GM19395 (cell line): Measurements from ENCODE around the gene EIF6.

ENCODE experiments used
- ATAC-seq: cut with Tn5 transposase; IDR thresholded peaks from one replicate; pipeline ENCODE4 v1.9.1; 2021; ENCODE audit warnings: mild to moderate bottlenecking, moderate library complexity; ENCODE audit not compliant: unreplicated experiment

The EIF6 gene

DNA sequence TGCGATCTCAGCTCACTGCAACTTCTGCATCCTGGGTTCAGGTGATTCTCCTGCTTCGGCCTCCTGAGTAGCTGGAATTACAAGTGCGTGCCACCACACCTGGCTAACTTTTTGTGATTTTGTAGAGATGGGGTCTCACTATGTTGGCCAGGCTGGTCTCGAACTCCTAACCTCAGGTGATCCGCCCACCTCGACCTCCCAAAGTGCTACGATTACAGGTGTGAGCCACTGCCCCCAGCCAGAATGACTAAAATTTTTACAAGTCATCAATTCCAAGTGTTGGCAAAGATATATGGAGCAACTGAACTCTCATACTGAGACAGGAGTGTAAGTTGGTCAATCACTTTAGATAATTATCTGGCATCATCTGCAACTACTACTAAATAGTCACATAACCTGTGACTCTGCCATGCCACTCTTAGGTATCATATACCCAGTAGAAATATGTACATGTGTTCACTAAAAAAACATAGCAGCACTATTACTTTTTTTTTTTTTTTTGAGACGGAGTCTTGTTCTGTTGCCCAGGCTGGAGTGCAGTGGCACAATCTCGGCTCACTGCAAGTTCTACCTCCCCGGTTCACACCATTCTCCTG, 3.0 kb downstream of the EIF6 start:
- ATAC-seq, result no peak

DNA sequence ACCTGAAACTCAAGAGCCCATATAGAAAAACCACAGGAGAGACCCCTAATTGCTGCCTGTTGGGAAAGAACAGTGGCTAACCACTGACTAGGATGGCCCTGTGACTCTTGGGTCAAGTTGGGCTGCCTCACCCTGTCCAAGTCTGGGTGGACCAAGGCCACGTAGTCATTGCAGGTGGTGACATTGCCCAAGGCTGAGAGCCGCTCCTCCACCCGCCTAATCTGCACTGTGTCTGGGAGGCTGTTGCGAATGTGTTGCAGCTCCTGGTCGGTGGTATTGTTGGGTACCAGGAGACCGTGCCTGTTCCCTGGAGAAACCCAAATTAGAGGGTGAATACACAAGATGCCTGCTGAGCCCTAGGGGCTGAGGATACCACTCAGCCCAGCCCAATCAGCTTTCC, 4.0 kb downstream of the EIF6 start:
- ATAC-seq, result no peak

DNA sequence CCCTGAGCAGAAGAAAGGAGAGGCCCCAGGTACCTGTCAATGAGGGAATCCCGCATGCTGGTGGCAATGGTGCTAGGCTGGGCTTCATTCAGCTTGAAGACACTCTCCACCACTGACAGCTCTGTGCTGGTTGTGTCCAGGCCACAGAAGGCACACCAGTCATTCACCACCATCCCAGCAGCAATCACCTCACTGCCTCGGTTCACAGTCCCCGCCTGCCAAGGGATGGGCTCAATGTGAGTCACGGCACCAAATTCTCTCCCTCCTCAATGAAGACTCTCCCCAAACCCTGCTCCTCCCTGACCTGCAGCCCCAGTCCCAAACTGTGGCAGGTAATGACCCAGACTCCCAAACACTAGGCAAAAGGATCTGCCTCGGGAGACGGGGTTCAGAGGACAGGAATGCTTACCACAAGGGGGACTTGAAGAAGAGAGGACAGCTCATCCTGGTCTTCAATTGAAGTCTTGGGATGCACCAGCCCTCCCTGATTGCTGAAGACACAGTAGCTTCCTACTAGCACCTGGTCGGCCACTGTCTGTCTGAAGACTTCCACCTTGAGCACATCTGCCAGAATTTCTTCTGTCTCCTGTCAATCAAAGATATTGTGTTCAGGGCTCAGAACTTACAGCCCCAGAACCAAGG, 4.9 kb downstream of the EIF6 start:
- ATAC-seq, result no peak

DNA sequence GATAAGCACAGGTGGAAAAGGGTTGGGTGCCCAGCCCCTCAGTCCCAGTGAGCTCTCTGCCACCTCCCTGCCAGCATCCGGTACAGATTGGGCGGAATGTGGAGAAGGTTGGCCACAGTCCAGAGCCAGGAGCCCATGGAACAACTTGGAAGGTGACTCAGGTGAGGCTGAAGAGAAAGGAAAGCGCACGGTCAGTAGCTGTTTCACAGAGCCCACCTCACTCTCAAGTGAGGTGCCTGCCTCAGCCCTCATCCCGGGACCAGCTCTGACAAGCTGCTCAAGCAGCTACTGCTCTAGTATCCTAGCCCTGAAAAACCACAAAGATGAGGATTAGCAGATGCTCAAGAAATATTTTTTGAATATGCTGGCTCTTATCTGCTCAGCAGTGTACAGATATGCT, 5.5 kb downstream of the EIF6 start:
- no peak for ATAC-seq

DNA sequence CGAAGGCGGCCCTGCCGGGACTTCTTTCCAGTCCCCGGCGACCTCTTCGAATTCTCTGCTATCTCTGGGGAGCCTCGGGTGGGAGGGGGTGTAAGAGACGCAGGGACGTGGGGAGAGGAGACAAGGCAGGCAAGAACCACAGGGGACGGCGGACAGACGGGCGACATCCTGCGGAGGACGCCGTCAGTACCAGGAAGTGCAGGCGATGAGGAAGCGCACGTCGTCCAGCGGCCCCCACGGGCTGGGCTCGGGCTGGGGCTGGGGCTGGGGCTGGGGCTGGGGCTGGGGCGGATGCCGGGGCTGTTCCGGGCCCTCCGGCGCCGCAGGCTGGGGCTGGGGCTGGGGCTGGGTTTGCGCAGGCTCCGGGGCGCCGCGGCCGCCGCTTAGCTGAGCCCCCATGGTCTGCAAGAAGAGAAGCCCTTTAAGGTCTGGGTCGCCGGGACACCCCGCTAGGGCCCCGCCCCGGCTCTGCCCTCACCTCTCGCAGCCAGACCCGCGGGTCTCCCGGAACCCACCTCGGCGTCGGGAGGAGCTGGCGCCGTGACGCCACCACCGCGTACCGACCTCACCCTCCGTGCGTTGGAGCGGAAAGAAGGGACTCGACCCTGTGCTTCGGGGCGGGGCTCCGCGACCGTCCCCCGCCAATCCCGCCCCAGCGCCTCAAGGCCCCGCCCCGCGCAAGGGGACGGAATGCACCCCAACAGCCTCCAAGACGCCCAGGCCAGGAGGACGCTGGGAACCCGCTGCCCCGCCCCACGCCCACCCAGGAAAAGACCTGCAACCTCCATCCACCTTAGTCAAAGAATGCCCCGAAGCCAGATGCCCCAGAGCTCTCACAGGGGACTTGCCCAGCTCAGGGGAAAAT, 6.8 kb downstream of the EIF6 start, which contains the start of gene MMP24OS:
MMP24OS (minus strand) TSS at position 592 of the 865 bp plus-strand sequence; CDS start at position 399, 193 bp downstream.
- peak; percentile 86 for ATAC-seq

DNA sequence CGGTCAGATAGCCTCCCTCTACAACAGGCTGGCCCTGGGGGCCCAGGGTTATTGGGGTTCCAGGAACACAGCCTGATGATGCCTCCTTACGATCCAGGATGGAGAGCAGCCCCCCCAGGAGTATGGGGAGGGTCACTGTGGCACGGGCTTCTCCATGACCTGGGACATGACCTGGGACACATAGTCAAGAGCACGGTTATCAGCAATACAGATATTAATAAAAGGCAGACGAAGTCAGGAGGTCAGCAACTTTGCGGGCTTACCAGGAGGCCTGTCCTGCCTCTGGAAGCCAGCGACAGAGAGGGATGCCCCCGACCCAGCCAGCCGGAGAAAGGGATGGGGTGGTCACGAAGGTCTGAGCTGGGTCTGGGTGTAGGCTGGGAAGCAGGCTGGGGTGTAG, 7.4 kb downstream of the EIF6 start:
- no peak for ATAC-seq

DNA sequence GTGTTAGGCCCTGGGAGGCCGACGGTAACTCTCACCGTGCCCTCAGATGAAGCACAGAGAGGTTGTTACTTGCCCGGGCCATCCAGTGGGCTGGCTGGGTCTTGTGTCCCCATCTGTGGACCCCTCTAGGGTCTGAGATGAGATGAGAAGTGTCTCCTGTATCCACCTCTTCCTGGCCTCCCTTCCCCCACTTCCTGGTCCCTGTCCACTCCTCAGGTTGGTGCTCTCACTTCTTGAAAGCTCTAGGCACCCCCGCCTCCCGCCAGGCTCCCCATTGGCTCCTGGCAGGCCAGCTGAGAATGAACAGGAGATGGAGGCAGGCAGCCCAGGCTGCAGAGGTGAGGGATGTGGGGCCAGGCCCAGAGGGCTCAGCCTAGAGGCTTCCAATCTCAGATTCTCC, 8.2 kb downstream of the EIF6 start:
- ATAC-seq, result no peak

DNA sequence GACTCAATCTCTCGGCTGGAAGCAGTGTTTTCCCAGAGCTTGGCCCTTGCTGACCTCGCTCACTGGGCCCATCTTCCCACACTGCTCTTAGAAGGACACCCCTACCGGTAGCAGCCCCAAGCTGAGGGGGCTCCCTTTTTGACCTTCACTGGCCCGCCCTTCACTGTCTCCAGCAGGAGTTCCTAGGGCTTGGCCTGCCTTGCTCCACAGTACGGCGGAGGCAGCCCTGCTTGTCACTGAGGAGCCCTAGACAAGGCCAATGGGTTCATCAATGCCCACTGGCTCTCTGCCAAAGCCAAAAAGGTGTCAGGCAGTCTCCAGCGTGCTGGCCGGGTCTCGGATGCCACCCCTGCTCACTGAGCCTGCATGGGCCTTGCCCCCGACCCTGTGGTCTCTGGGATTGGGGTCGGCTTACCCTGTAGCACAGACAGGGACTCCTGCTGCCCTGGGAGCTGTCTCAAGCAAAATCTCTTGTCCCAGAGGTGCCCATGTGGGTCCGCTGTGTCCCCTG, 8.8 kb downstream of the EIF6 start:
- ATAC-seq, result no peak

DNA sequence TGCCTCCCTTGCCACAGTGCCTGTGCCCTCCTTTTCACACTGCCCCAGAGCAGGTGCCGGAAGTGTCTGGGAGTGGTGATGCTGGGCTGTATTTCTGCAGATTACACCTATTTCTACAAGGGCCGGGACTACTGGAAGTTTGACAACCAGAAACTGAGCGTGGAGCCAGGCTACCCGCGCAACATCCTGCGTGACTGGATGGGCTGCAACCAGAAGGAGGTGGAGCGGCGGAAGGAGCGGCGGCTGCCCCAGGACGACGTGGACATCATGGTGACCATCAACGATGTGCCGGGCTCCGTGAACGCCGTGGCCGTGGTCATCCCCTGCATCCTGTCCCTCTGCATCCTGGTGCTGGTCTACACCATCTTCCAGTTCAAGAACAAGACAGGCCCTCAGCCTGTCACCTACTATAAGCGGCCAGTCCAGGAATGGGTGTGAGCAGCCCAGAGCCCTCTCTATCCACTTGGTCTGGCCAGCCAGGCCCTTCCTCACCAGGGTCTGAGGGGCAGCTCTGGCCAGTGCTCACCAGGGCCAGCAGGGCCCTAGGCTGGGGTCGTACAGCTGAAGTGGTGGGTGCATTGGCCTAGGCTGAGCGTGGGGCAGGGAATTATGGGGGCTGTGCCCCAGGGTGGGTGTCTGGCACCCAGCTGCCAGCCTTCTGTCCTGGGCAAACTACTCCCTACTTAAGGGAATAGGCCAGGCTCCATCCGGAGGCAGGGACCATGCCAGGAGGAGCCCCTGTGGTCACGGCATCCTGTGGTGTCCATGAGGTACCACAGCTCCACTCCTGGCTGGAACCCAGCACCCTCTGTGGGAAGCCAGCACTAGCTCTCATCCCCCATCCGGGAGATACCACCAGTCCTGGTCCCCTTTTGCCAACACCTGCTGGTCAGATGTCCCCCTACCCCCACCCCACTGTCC, 10.1 kb downstream of the EIF6 start:
- no peak for ATAC-seq

DNA sequence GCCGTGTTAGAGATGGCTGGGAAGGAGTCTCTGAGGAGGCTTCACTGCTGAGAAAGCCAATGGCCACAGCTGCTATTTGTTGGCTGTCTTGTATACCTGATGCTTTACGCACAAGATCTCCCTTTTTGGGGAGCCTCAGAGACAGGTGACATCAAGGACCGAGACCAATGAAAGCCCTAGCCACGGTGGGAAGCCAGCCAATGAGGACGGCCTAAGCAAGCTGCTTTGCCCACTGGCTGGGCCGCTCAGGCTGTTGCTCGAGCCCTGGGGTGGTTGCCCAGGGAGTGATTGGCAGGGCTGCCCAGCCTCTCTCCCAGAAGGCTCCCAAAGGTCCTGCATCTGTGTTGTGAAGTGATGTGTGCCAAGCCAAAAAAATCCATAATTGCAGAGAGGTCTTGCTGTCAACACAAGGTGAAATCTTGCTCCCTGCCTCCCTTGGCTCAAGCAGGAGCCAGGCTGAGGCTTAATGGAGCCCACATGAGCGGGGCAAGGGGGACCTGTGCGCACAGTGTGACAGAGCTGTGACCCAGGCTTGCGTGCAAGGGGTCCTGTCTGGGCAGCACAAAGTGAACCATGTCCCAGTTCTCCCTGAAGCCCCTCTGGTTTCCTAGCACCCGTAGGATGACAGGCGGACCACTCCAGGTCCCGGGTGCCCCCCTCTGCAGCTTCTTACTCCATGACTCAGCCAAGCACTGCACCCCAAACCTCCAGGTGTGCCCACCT, 11.0 kb downstream of the EIF6 start:
- ATAC-seq, result no peak

DNA sequence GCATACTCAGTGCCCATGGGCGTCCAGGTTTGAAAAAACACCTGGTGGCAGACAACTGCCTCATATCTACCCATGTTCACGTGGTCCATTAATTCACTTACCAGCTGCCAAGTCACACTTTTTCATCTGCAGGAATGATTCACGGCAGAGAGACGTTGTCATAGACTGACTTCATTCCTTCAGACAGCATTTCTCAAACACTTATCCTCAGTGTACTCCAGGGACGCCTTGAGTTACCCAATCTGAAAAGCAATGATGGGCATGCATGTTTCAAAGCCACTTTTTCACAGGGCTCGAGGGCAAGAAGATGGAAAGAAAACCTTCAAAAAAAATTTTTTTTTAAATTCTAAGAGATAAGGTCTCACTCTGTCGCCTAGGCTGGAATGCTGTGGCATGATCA, 12.7 kb downstream of the EIF6 start:
- no peak for ATAC-seq

DNA sequence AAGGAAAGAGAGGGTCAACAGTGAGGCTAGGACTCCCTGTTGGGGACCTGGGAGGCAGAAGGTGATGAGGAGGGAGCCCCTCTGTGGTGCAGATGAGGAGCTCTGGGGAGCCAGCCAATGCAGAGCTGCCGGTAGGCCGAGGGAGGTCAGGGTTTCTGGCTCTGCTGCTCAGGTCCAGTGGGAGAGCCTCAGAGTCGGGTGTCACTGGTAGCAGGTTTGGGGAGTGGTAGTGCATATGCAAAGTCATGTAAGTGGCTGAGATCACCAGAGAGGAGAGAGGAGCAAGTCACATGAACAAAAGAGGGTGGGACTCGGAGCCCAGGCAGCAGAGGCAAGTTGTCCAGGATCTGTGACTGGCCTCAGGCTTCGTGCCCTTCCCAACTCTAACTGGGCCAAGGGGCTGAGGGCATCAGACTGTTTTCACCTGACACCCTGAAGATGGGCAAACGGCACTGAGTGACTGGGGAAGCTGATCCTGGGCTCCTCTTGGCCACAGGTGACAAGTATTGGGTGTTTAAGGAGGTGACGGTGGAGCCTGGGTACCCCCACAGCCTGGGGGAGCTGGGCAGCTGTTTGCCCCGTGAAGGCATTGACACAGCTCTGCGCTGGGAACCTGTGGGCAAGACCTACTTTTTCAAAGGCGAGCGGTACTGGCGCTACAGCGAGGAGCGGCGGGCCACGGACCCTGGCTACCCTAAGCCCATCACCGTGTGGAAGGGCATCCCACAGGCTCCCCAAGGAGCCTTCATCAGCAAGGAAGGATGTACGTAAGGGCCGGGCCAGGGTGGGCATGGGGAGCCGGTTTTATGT, 13.3 kb downstream of the EIF6 start:
- ATAC-seq, result no peak

DNA sequence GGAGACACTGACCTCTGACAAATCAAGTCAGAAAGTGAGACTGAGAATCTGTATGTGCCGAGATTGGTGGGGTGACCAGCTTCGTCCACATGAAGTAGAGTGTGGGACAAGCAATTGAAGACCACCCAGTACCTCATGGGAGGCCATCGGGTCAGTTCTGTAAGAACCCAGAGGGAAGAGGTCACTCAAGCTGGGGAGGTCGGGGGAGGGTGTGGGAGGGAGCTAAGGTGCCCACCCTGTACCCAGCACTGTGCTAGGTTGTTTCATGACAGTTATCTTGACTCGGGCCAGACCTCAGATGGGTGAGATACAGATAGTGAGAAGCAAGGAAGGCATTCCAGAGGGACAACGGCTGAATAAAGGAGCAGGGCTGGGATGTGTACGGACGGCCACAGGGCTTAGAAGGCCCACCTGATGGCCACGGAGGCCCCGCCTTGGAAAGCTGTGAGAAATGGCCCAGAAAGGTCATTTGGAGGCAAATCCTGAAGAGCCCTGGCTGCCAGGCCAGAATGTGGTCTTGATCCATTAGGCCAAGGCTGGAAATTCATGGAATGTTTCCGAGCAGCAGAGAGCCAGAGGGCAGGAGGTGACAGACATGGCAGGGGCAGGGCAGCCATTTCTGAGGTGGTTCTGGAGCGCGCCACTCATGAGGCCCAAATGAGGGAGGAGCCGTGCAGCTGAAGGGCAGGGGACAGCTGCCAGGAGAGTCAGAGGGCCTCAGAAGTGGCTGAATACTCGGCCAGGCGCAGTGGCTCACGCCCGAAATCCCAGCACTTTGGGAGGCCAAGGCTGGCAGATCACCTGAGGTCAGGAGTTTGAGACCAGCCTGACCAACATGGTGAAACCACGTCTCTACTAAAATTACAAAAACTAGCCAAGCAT, 14.3 kb downstream of the EIF6 start:
- no peak for ATAC-seq

DNA sequence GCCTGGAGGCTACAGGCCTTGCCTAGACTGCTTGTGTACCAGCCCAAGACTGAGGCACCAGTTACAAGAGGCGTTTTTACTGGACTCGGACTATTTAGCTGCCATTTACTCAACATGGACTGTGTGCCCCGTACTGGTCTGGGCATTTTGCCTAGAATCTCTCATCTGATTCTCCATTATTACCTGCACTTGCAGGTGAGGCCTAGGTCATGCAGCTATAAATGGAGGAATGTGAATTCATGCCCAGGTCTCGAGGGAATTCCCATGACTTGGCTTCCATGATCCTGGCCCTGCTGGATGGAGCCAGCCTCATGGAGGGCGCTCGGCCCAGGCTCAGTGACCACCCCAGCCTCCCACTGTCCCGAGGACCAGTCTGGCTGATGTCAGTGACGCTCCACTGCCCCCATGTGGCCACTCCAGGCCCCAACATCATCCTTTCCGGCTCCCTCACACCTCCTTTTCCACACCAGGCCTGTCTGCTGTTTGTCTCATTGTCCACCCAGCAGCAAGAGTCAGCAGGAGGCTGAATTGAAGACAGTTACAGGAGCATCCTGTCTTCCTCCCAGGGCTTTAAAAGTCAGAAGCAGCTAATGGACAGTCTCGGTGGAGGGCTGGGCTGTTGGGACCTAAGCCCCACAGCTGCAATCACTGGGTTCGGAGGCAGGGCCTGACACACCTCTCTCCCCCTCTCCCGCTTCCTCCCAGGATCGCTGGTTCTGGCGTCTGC, 15.4 kb downstream of the EIF6 start:
- ATAC-seq, result no peak

DNA sequence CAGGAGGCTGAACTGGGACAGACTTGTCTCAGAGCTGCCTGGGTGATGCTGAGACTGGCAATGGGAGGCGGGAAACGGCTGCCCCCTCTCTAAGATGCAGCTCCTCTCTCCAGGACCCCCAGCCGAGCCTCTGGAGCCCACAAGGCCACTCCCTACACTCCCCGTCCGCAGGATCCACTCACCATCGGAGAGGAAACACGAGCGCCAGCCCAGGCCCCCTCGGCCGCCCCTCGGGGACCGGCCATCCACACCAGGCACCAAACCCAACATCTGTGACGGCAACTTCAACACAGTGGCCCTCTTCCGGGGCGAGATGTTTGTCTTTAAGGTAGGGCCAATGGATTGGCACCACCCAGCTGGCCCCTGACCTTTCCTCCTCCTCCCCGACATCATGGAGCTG, 17.5 kb downstream of the EIF6 start:
- ATAC-seq, result no peak

DNA sequence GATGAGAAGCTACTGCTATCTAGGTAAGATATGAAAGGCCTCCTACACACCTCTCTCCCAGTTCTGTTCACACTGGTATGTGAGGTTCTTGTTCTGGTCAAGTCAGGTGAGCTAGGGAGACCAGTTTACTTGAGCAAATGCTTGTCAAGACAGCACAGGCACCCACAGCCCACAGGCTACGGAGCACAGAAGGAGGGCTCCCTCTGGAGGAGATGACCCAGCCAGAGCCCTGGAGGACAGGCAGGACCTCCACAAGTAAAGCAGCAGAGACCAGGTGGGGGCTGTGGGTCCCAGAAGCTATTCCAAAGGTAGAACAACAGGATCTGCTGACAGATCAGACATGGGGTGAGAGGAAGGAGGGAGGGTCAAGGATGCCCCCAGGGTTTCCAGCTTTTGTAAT, 19.8 kb downstream of the EIF6 start:
- no peak for ATAC-seq

DNA sequence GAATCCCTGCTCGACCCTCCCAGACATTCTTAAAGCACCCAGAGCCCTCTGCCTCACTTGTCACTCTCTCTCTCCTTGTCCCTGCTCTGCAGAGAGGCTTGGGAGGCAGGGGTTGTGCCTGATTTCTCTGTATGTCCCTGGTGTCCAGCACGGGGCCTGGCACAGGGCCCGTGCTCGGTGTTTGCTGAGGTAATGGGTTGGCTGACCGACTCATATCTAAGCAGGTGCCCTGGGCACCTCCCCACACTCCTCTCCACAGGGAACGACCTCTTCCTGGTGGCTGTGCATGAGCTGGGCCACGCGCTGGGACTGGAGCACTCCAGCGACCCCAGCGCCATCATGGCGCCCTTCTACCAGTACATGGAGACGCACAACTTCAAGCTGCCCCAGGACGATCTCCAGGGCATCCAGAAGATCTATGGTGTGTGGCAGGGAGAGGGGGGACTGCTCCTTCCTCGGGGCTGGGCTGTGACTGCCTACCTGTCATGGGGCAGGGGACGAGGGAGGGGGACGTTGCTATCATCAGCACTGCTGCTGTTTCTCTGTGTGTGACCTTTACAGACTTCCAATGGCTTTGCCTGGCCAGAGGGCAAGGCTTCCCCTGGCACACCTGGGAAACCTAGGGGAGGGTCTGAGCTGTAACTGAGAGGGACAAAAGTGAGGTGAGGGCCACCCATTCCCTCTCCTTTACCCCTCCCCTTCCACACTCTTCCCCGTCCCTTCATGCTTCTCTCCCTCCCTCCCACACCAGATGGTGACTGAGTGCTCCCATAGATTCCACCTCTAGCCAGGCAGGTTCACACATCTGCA, 20.8 kb downstream of the EIF6 start:
- no peak for ATAC-seq
